ENCODE data around the gene MISP3. TPM values are rescaled to one million over a fixed set of nuclear protein-coding genes. Genes with fewer than 3 reads are reported as not detected.

Gene MISP3
- total and polyA plus RNA-seq, 9 of the 15 experiments (the other 6 are each of a cell fraction or from before 2014, with no cell fraction given): 0.25 to 5.6 (median 1.6) TPM

- TF ChIP-seq MGA (IDR thresholded peaks at IDR 0.05) (peak; percentile 57; the same call in 1 of the 2 replicates), E2F6 (IDR thresholded peaks at IDR 0.05; ENCODE audit: borderline replicate concordance in 1 of 2, extremely low read depth in 1 of 2, insufficient read depth in 1 of 2, insufficient read length in 1 of 2, low read depth in 1 of 2, low read length in 1 of 2, poor library complexity in 1 of 2, severe bottlenecking in 1 of 2) (peak in 1 of 2 experiments; percentile 7), BHLHE40 (IDR thresholded peaks at IDR 0.05; ENCODE audit: low read length) (peak; percentile 39; the same call in 1 of the 2 replicates), ZBTB8A (IDR thresholded peaks at IDR 0.05; ENCODE audit: partially characterized antibody) (no peak)
Observed at GRCh38 chr19:14072535-14073260, at the start of gene MISP3 (continued).
